Endodermal cell (in vitro differentiated cells): Measurements from ENCODE around the gene COL11A1. TPM values are rescaled to one million over a fixed set of nuclear protein-coding genes. Genes with fewer than 3 reads are reported as not detected.

Experiments
- DNase-seq: peaks from one replicate; pipeline ENCODE4 v3.0.0-alpha.2; 2017
- H3K27ac ChIP-seq: 2 replicates; pipeline ENCODE4 v1.5.1; 2013; ENCODE audit warnings: mild to moderate bottlenecking, low read depth, low read length, moderate library complexity
- H3K27me3 ChIP-seq: 2 replicates; pipeline ENCODE4 v1.6.1; 2013; ENCODE audit warnings: mild to moderate bottlenecking, low read length, moderate library complexity; ENCODE audit not compliant: insufficient read depth, control insufficient read depth, poor library complexity, severe bottlenecking
- H3K36me3 ChIP-seq: 2 replicates; pipeline ENCODE4 v1.7.0; 2013; ENCODE audit warnings: mild to moderate bottlenecking, low read length, moderate library complexity; ENCODE audit not compliant: control insufficient read depth, insufficient read depth
- H3K4me1 ChIP-seq: one replicate; pipeline ENCODE4 v1.7.0; 2013; ENCODE audit warnings: low read length; ENCODE audit not compliant: control insufficient read depth, insufficient read depth
- H3K4me3 ChIP-seq: 2 replicates; pipeline ENCODE4 v1.5.1; 2013; ENCODE audit warnings: mild to moderate bottlenecking, low read length, moderate library complexity
- H3K9ac ChIP-seq: 2 replicates; pipeline ENCODE4 v1.6.1; 2013; ENCODE audit warnings: mild to moderate bottlenecking, low read length, moderate library complexity; ENCODE audit not compliant: poor library complexity, severe bottlenecking; ENCODE audit errors: extremely low read depth
- H3K9me3 ChIP-seq: 2 replicates; pipeline ENCODE4 v1.6.1; 2013; ENCODE audit warnings: mild to moderate bottlenecking, low read length, moderate library complexity; ENCODE audit not compliant: control insufficient read depth
- H3K27ac Mint-ChIP-seq: 2 replicates; pipeline ENCODE4 v1.8.0; 2020; ENCODE audit warnings: mixed read lengths
- H3K27me3 Mint-ChIP-seq: 2 replicates; pipeline ENCODE4 v1.8.0; 2021; ENCODE audit warnings: mild to moderate bottlenecking, mixed read lengths; ENCODE audit not compliant: insufficient read depth
- H3K36me3 Mint-ChIP-seq: 2 replicates; pipeline ENCODE4 v1.8.0; 2020; ENCODE audit warnings: low read depth, mixed read lengths
- H3K4me1 Mint-ChIP-seq: 2 replicates; pipeline ENCODE4 v1.8.0; 2020; ENCODE audit warnings: mixed read lengths
- H3K4me3 Mint-ChIP-seq: 2 replicates; pipeline ENCODE4 v1.8.0; 2020; ENCODE audit warnings: mild to moderate bottlenecking, moderate library complexity, mixed read lengths
- H3K9me3 Mint-ChIP-seq: 2 replicates; pipeline ENCODE4 v1.8.0; 2020; ENCODE audit warnings: mild to moderate bottlenecking, mixed read lengths
- CTCF ChIP-seq: fragments of 200-600 bp; sonication (generic); conservative IDR thresholded peaks from 2 replicates; pipeline ENCODE4 v1.5.0; 2021; ENCODE audit warnings: antibody characterized with exemption, mild to moderate bottlenecking
- WGBS, 2 experiments: methylation state at CpG; one replicate each; pipeline versions ENCODE4 v1.1.5 to v1.1.7; 2013; ENCODE audit warnings: missing lambda C conversion rate in 2 of 2, mixed read lengths in 1 of 2; ENCODE audit not compliant: insufficient coverage in 1 of 2, insufficient read length in 1 of 2; 5-methylcytosine and 5-hydroxymethylcytosine counted together
- total RNA-seq, 2 donors: library from RNA; stranded (reverse); fragmentation: NEBNext Ultra II Directional in 1 of 2; extraction: Animal tissue kit (Norgen Biotek cat#: 25700) in 1 of 2; gene quantifications; 2 replicates in 1 of 2; 3 replicates in 1 of 2; pipeline ENCODE4 v1.2.1, GENCODE V29; 2021

The COL11A1 gene
- total RNA-seq, 2 donors from 2014 or later, result 6.7 to 27.5 TPM

- Mint-ChIP-seq H3K9me3 (no peaks in the 10 kb centered on the region), H3K4me3 (no peak overlapping the region), H3K4me1 (no peaks in the 10 kb centered on the region), H3K27me3 (no peaks in the 10 kb centered on the region), H3K36me3 (no peaks in the 10 kb centered on the region), H3K27ac (no peak overlapping the region)
- DNase-seq, result no peak
- no CpG with 5 or more reads among the region's 1 CpG for WGBS, 2 experiments
- H3K36me3 ChIP-seq, result no peaks in the 10 kb centered on the region
- H3K9ac ChIP-seq, result no peak overlapping the region
- H3K9me3 ChIP-seq, result no peaks in the 10 kb centered on the region
- no peak overlapping the region for H3K4me3 ChIP-seq
- H3K27ac ChIP-seq, result no peak overlapping the region
- H3K27me3 ChIP-seq, result no peaks in the 10 kb centered on the region
- no peaks in the 10 kb centered on the region for H3K4me1 ChIP-seq
- no peak for TF ChIP-seq CTCF
These were observed 140.5 kb downstream of the COL11A1 start for GRCh38 chr1:102967786-102968185.

- Mint-ChIP-seq H3K9me3 (no peaks in the 10 kb centered on the region), H3K4me1 (no peaks in the 10 kb centered on the region), H3K27ac (no peak overlapping the region), H3K27me3 (no peaks in the 10 kb centered on the region), H3K36me3 (no peaks in the 10 kb centered on the region), H3K4me3 (no peak overlapping the region)
- TF ChIP-seq CTCF, result no peak
- Histone ChIP-seq H3K27me3 (no peaks in the 10 kb centered on the region), H3K36me3 (no peaks in the 10 kb centered on the region), H3K9me3 (no peaks in the 10 kb centered on the region), H3K27ac (no peak overlapping the region), H3K4me3 (no peak overlapping the region), H3K4me1 (no peaks in the 10 kb centered on the region), H3K9ac (no peak overlapping the region)
- DNase-seq, result no peak
- WGBS, 2 experiments, result 88 to 100% methylated on average over 1 to 2 of the region's 2 CpGs
These were observed 146.8 kb downstream of the COL11A1 start for GRCh38 chr1:102961549-102961948.

DNA sequence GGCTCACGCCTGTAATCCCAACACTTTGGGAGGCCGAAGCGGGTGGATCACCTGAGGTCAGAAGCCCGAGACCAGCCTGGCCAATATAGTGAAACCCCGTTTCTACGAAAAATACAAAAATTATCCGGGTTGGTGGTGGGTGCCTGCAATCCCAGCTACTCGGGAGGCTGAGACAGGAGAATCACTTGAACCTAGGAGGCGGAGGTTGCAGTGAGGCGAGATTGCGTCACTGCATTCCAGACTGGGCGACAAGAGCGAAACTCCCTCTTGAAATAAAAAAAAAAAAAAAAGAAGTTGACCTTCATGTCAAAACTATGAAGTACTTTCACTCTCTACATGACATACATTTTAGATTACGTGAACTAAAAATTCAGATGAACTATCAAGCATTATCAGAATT is 153.7 kb downstream of the COL11A1 start:
- Mint-ChIP-seq H3K27ac (no peak overlapping the region), H3K4me3 (no peak overlapping the region), H3K36me3 (no peaks in the 10 kb centered on the region), H3K9me3 (peaks cover 6% of the 10 kb centered on the region), H3K27me3 (no peaks in the 10 kb centered on the region), H3K4me1 (no peaks in the 10 kb centered on the region)
- H3K27me3 ChIP-seq, result no peaks in the 10 kb centered on the region
- no peaks in the 10 kb centered on the region for H3K4me1 ChIP-seq
- no peaks in the 10 kb centered on the region for H3K36me3 ChIP-seq
- 91 to 95% methylated on average over 10 to 14 of the region's 14 CpGs for WGBS, 2 experiments
- no peak overlapping the region for H3K4me3 ChIP-seq
- H3K27ac ChIP-seq, result no peak overlapping the region
- no peak for DNase-seq
- peaks cover 8% of the 10 kb centered on the region for H3K9me3 ChIP-seq
- TF ChIP-seq CTCF, result no peak
- H3K9ac ChIP-seq, result no peak overlapping the region
